HEK293 (cell line): ENCODE results near the gene FKBP5.
"Not testable (repeated sequence)": the region's sequence is repeated elsewhere in the genome, so short reads cannot be mapped to it uniquely, and the experiment has no call there.

Experiments
- CTCF ChIA-PET: fragments of 350-600 bp; formaldehyde crosslinking; extraction: SDS; loops from one replicate; lab custom pipeline; 2021; ENCODE audit warnings: antibody characterized with exemption; lab: Yijun Ruan, JAX
- POLR2A ChIA-PET: fragments of 300-600 bp; formaldehyde crosslinking; extraction: SDS; loops from one replicate; lab custom pipeline; 2020; ENCODE audit warnings: antibody characterized with exemption, inconsistent platforms; lab: Yijun Ruan, JAX
- H3K27ac ChIP-seq: fragments of 200-500 bp; sonication (Bioruptor generic); 2 replicates; pipeline ENCODE4 v1.5.1; 2014; ENCODE audit warnings: low read depth, low read length, control low read depth, inconsistent platforms; ENCODE audit errors: extremely low read depth
- H3K36me3 ChIP-seq, 2 experiments: fragments of 200-500 bp in 1 of 2; sonication (Bioruptor generic) in 1 of 2; 1 replicate in 1 of 2; 2 replicates in 1 of 2; pipeline ENCODE4 v1.5.1; 2014 to 2017; ENCODE audit warnings: inconsistent platforms in 2 of 2, low read length in 2 of 2; ENCODE audit not compliant: control insufficient read depth in 2 of 2, insufficient read depth in 1 of 2
- H3K4me1 ChIP-seq: fragments of 200-500 bp; sonication (Bioruptor generic); 2 replicates; pipeline ENCODE4 v1.5.1; 2014; ENCODE audit warnings: mild to moderate bottlenecking, low read length, inconsistent platforms; ENCODE audit not compliant: control insufficient read depth, insufficient read depth
- H3K4me3 ChIP-seq: 2 replicates; pipeline ENCODE4 v1.5.1; 2011; ENCODE audit warnings: low read depth, mild to moderate bottlenecking, control low read depth, low read length, moderate library complexity
- H3K9me3 ChIP-seq: fragments of 200-500 bp; sonication (Bioruptor generic); 2 replicates; pipeline ENCODE4 v1.5.1; 2014; ENCODE audit warnings: low read depth, low read length, inconsistent platforms; ENCODE audit not compliant: control insufficient read depth, insufficient read depth
- GFI1B ChIP-seq: fragments of 450-650 bp; formaldehyde crosslinking; IDR thresholded peaks from 2 replicates; pipeline ENCODE4 v1.5.1; 2016; ENCODE audit warnings: missing biosample characterization, missing genetic modification characterization
- HOXA7 ChIP-seq: sonication (generic); formaldehyde crosslinking; IDR thresholded peaks from 2 replicates; pipeline ENCODE4 v1.8.1; 2022; ENCODE audit warnings: missing genetic modification reagents, borderline replicate concordance
- KLF8 ChIP-seq: fragments of 450-650 bp; formaldehyde crosslinking; IDR thresholded peaks from 2 replicates; pipeline ENCODE4 v1.5.1; 2016; ENCODE audit warnings: missing biosample characterization, missing genetic modification characterization
- PRDM6 ChIP-seq: fragments of 450-650 bp; formaldehyde crosslinking; IDR thresholded peaks from 2 replicates; pipeline ENCODE4 v1.5.1; 2017; ENCODE audit warnings: missing biosample characterization, missing genetic modification characterization
- TRIM28 ChIP-seq: IDR thresholded peaks from 2 replicates; pipeline ENCODE4 v1.6.1; 2011; ENCODE audit warnings: low read length, control low read depth, borderline replicate concordance
- ZBTB6 ChIP-seq: fragments of 450-650 bp; formaldehyde crosslinking; IDR thresholded peaks from 2 replicates; pipeline ENCODE4 v1.5.1; 2017; ENCODE audit warnings: missing biosample characterization, missing genetic modification characterization
- ZEB2 ChIP-seq: fragments of 450-650 bp; formaldehyde crosslinking; IDR thresholded peaks from 2 replicates; pipeline ENCODE4 v1.5.1; 2016; ENCODE audit warnings: missing biosample characterization, missing genetic modification characterization
- ZNF132 ChIP-seq: fragments of 450-650 bp; formaldehyde crosslinking; IDR thresholded peaks from 2 replicates; pipeline ENCODE4 v1.5.1; 2017; ENCODE audit warnings: missing biosample characterization, missing genetic modification characterization, borderline replicate concordance
- ZNF169 ChIP-seq: fragments of 450-650 bp; formaldehyde crosslinking; IDR thresholded peaks from 2 replicates; pipeline ENCODE4 v1.5.1; 2016; ENCODE audit warnings: missing biosample characterization, missing genetic modification characterization
- ZNF239 ChIP-seq: fragments of 450-650 bp; formaldehyde crosslinking; IDR thresholded peaks from 2 replicates; pipeline ENCODE4 v1.5.1; 2016; ENCODE audit warnings: missing biosample characterization, missing genetic modification characterization
- ZNF248 ChIP-seq: fragments of 450-650 bp; formaldehyde crosslinking; IDR thresholded peaks from 2 replicates; pipeline ENCODE4 v1.5.1; 2017; ENCODE audit warnings: missing biosample characterization, missing genetic modification characterization
- ZNF292 ChIP-seq: fragments of 450-650 bp; formaldehyde crosslinking; IDR thresholded peaks from 2 replicates; pipeline ENCODE4 v1.5.1; 2016; ENCODE audit warnings: low read depth, missing biosample characterization, missing genetic modification characterization, borderline replicate concordance
- ZNF404 ChIP-seq: fragments of 450-650 bp; formaldehyde crosslinking; IDR thresholded peaks from 2 replicates; pipeline ENCODE4 v1.5.1; 2017; ENCODE audit warnings: missing biosample characterization, missing genetic modification characterization
- ZNF488 ChIP-seq: fragments of 450-650 bp; formaldehyde crosslinking; IDR thresholded peaks from 2 replicates; pipeline ENCODE4 v1.5.1; 2016; ENCODE audit warnings: missing biosample characterization, missing genetic modification characterization
- ZNF518A ChIP-seq: fragments of 450-650 bp; formaldehyde crosslinking; conservative IDR thresholded peaks from 2 replicates; pipeline ENCODE4 v1.5.1; 2016; ENCODE audit warnings: low read depth, missing biosample characterization, missing genetic modification characterization
- ZNF529 ChIP-seq: fragments of 450-650 bp; formaldehyde crosslinking; IDR thresholded peaks from 2 replicates; pipeline ENCODE4 v1.5.1; 2017; ENCODE audit warnings: missing genetic modification characterization, missing biosample characterization; ENCODE audit not compliant: insufficient replicate concordance
- ZNF558 ChIP-seq: fragments of 450-650 bp; formaldehyde crosslinking; IDR thresholded peaks from 2 replicates; pipeline ENCODE4 v1.5.1; 2016; ENCODE audit warnings: missing biosample characterization, missing genetic modification characterization
- ZNF560 ChIP-seq: fragments of 450-650 bp; formaldehyde crosslinking; IDR thresholded peaks from 2 replicates; pipeline ENCODE4 v1.5.1; 2017; ENCODE audit warnings: missing biosample characterization, missing genetic modification characterization, borderline replicate concordance
- ZNF629 ChIP-seq: fragments of 450-650 bp; formaldehyde crosslinking; IDR thresholded peaks from 2 replicates; pipeline ENCODE4 v1.5.1; 2017; ENCODE audit warnings: missing biosample characterization, missing genetic modification characterization
- ZNF677 ChIP-seq: fragments of 450-650 bp; IDR thresholded peaks from 2 replicates; pipeline ENCODE4 v1.5.0; 2018; ENCODE audit warnings: missing biosample characterization, mild to moderate bottlenecking, missing genetic modification characterization, moderate library complexity

Gene FKBP5

GRCh38 chr6:35703554-35703953, 14.8 kb upstream of the FKBP5 start:
- TF ChIP-seq ZNF677 (peak; percentile 75), ZNF248 (tag by site-specific recombination) (no peak)
- Histone ChIP-seq H3K27ac (no peak overlapping the region), H3K36me3 (no peaks in the 10 kb centered on the region), H3K4me3 (no peak overlapping the region), H3K9me3 (no peaks in the 10 kb centered on the region), H3K4me1 (no peaks in the 10 kb centered on the region)
- ChIA-PET CTCF (interaction anchor here (0.9 kb wide), 1 partner anchor 15 kb away, joined by 3 read pairs; the partner anchor contains the start of gene FKBP5), POLR2A (interaction anchor here (0.9 kb wide), 1 partner anchor 24 kb away, joined by 3 read pairs; no protein-coding TSS in a partner anchor)

GRCh38 chr6:35698858-35699257, 10.1 kb upstream of the FKBP5 start:
- no peaks in the 10 kb centered on the region for H3K9me3 ChIP-seq
- H3K4me3 ChIP-seq = no peak overlapping the region
- ChIA-PET POLR2A (no interaction called here), CTCF (interaction anchor here (0.6 to 0.7 kb wide), 2 partner anchors 13 to 67 kb away, joined by 3 read pairs; no protein-coding TSS in a partner anchor)
- TF ChIP-seq ZEB2 (tag by site-specific recombination) (no peak), ZNF292 (no peak), ZNF560 (tag by site-specific recombination) (no peak), HOXA7 (CRISPR knock-in tag) (no peak), ZNF558 (no peak), PRDM6 (no peak), ZNF169 (tag by site-specific recombination) (no peak)
- H3K27ac ChIP-seq = no peak overlapping the region
- no peaks in the 10 kb centered on the region for H3K36me3 ChIP-seq
- no peaks in the 10 kb centered on the region for H3K4me1 ChIP-seq

- H3K36me3 ChIP-seq, H3K4me3 ChIP-seq, H3K27ac ChIP-seq, H3K4me1 ChIP-seq, H3K9me3 ChIP-seq, POLR2A ChIA-PET: not testable (repeated sequence)
- CTCF ChIA-PET = interaction anchor here (0.6 kb wide), 1 partner anchor 67 kb away, joined by 3 read pairs; no protein-coding TSS in a partner anchor
Observed at GRCh38 chr6:35698430-35698829, 9.7 kb upstream of the FKBP5 start.

- Histone ChIP-seq H3K9me3 (no peaks in the 10 kb centered on the region), H3K4me1 (no peaks in the 10 kb centered on the region), H3K36me3 (no peaks in the 10 kb centered on the region), H3K4me3 (no peak overlapping the region), H3K27ac (no peak overlapping the region)
- CTCF ChIA-PET = no interaction called here
- POLR2A ChIA-PET = no interaction called here
- TF ChIP-seq ZNF239 (tag by site-specific recombination) = no peak
- peak; percentile 50; the same call in 1 of the 2 replicates for TF ChIP-seq TRIM28
- peak; percentile 31 for TF ChIP-seq ZNF529 (tag by site-specific recombination)
- 0 out of 2 replicates have a peak, but pooled peaks have one; percentile 3 for TF ChIP-seq ZNF404
- 0 out of 2 replicates have a peak, but pooled peaks have one; percentile 39 for TF ChIP-seq KLF8 (tag by site-specific recombination)
- TF ChIP-seq ZNF132 = 0 out of 2 replicates have a peak, but pooled peaks have one; percentile 61
- 0 out of 2 replicates have a peak, but pooled peaks have one; percentile 31 for TF ChIP-seq ZNF629 (tag by site-specific recombination)
- peak; percentile 79; the same call in 1 of the 2 replicates for TF ChIP-seq ZBTB6 (tag by site-specific recombination)
- TF ChIP-seq ZNF488 = no peak
- TF ChIP-seq ZNF518A = 0 out of 2 replicates have a peak, but pooled peaks have one; percentile 25
- TF ChIP-seq GFI1B (tag by site-specific recombination) = peak; percentile 74
- TF ChIP-seq ZNF248 (tag by site-specific recombination) = 0 out of 2 replicates have a peak, but pooled peaks have one; percentile 22
Observed at GRCh38 chr6:35694462-35694861, 5.7 kb upstream of the FKBP5 start.
